B cell (primary cell): ENCODE results near the gene ZNF581.

Experiments used
- EZH2 ChIP-seq: IDR thresholded peaks from 2 replicates; pipeline ENCODE4 v1.6.1; 2012; ENCODE audit warnings: borderline replicate concordance, low read depth, mild to moderate bottlenecking, moderate library complexity, low read length; ENCODE audit not compliant: insufficient read depth, poor library complexity, severe bottlenecking
- TF ChIP-seq, protein P1 (sequence below): fragments of 200-600 bp; IDR thresholded peaks from one replicate; pipeline ENCODE4 v1.8.0; 2022; ENCODE audit warnings: antibody characterized with exemption, mild to moderate bottlenecking

DNA sequence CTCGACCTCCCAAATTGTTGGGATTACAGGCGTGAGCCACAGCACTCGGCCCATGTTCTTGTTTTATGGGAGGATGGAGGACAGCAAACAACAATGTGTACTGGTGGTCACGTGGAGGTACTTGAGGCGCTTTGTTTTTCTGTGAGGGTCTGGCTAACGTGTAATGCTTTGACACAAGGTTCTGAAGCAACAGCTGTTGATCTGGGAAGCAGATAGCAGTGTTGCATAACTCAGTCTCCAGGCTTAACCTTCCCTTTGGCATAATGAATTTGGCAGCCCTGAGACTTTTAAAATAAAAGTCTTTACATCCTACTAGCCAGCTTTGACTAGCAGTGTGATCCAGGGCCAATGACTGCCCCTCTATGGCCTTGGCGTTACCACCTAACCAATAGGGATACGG lies 9.6 kb upstream of the ZNF581 start:
- TF ChIP-seq, protein P1, sequence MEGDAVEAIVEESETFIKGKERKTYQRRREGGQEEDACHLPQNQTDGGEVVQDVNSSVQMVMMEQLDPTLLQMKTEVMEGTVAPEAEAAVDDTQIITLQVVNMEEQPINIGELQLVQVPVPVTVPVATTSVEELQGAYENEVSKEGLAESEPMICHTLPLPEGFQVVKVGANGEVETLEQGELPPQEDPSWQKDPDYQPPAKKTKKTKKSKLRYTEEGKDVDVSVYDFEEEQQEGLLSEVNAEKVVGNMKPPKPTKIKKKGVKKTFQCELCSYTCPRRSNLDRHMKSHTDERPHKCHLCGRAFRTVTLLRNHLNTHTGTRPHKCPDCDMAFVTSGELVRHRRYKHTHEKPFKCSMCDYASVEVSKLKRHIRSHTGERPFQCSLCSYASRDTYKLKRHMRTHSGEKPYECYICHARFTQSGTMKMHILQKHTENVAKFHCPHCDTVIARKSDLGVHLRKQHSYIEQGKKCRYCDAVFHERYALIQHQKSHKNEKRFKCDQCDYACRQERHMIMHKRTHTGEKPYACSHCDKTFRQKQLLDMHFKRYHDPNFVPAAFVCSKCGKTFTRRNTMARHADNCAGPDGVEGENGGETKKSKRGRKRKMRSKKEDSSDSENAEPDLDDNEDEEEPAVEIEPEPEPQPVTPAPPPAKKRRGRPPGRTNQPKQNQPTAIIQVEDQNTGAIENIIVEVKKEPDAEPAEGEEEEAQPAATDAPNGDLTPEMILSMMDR, result no peak
- no peak for TF ChIP-seq EZH2
